Mammary epithelial cell (primary cell): ENCODE results near the gene PRKCH.

ENCODE experiments used
- CTCF ChIP-seq, 2 donors: IDR thresholded peaks in 1 of 2; conservative IDR thresholded peaks in 1 of 2; 2 replicates each; pipeline ENCODE4 v1.5.1; 2011 to 2012; ENCODE audit warnings: inconsistent platforms in 2 of 2, low read length in 2 of 2, mild to moderate bottlenecking in 2 of 2, control low read depth in 1 of 2, low read depth in 1 of 2; ENCODE audit not compliant: insufficient read depth in 1 of 2; ENCODE audit errors: extremely low read depth in 1 of 2
- EZH2 ChIP-seq: IDR thresholded peaks from 2 replicates; pipeline ENCODE4 v1.6.1; 2012; ENCODE audit warnings: low read length, inconsistent platforms, borderline replicate concordance

- TF ChIP-seq CTCF (conservative IDR thresholded peaks at IDR 0.05 in 1 of 2, IDR thresholded peaks at IDR 0.05 in 1 of 2; ENCODE audit: extremely low read depth in 1 of 2, insufficient read depth in 1 of 2, low read depth in 1 of 2, low read length in 2 of 2), result no peak
- no peak for TF ChIP-seq EZH2
Observed at GRCh38 chr14:61451491-61451890, 130.1 kb downstream of the PRKCH start.
